ENCODE data around the gene LRP5. TPM values are rescaled to one million over a fixed set of nuclear protein-coding genes. Genes with fewer than 3 reads are reported as not detected.

Gene LRP5
- total RNA-seq, 4 donors from 2014 or later, result 27.3 to 60.1 (median 35.0) TPM

DNA sequence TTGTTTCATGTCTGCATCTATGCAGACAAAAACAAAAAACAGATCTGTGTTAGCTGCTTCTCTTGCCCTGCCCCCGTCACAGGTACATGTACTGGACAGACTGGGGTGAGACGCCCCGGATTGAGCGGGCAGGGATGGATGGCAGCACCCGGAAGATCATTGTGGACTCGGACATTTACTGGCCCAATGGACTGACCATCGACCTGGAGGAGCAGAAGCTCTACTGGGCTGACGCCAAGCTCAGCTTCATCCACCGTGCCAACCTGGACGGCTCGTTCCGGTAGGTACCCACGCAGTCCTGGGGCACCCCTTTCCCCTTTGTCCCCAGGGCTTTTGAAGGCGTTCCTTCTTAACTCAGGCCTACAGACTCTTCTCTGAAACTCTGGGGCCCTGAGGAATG is 45.2 kb downstream of the LRP5 start:
- Histone ChIP-seq H3K4me1 (peaks cover 23% of the 10 kb centered on the region), H3K9me3 (no peaks in the 10 kb centered on the region), H3K27ac (no peak overlapping the region), H3K36me3 (peaks cover 18% of the 10 kb centered on the region), H3K27me3 (no peaks in the 10 kb centered on the region), H3K4me3 (no peak overlapping the region)
- no peak for DNase-seq (ENCODE audit: low spot score in 2 of 2)
- no peak for TF ChIP-seq POLR2AphosphoS5 (IDR thresholded peaks at IDR 0.05)
- TF ChIP-seq, protein P1, sequence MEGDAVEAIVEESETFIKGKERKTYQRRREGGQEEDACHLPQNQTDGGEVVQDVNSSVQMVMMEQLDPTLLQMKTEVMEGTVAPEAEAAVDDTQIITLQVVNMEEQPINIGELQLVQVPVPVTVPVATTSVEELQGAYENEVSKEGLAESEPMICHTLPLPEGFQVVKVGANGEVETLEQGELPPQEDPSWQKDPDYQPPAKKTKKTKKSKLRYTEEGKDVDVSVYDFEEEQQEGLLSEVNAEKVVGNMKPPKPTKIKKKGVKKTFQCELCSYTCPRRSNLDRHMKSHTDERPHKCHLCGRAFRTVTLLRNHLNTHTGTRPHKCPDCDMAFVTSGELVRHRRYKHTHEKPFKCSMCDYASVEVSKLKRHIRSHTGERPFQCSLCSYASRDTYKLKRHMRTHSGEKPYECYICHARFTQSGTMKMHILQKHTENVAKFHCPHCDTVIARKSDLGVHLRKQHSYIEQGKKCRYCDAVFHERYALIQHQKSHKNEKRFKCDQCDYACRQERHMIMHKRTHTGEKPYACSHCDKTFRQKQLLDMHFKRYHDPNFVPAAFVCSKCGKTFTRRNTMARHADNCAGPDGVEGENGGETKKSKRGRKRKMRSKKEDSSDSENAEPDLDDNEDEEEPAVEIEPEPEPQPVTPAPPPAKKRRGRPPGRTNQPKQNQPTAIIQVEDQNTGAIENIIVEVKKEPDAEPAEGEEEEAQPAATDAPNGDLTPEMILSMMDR (IDR thresholded peaks at IDR 0.05), result no peak
- no peak for TF ChIP-seq EP300 (IDR thresholded peaks at IDR 0.05)
- no peak for TF ChIP-seq POLR2A (IDR thresholded peaks at IDR 0.05)
- 81% methylated on average over 8 of the region's 14 CpGs for WGBS

DNA sequence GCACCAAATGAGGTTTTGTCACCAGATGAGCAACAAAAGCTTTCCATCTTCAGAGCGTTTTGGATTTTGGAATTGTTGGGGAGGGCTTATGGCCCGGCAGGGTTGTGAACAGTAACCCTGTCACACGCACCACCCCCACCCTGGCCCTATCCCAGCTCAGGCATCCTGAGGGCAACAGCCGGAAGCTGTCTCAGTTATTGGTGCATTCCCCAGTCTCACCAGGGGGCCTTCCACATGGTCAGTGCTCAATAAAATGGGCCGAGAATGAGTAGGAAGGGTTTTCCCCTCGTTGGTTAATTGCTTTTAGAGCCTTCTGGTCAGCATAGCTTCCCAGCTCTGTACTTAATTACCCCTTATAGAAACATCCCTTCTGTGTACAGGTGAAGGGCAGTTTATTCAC is 46.0 kb downstream of the LRP5 start:
- Histone ChIP-seq H3K4me1 (peaks cover 19% of the 10 kb centered on the region), H3K4me3 (no peak overlapping the region), H3K9me3 (no peaks in the 10 kb centered on the region), H3K36me3 (peaks cover 18% of the 10 kb centered on the region), H3K27me3 (no peaks in the 10 kb centered on the region), H3K27ac (no peak overlapping the region)
- DNase-seq (ENCODE audit: low spot score in 2 of 2), result no peak
- WGBS, result 90% methylated on average over 6 of the region's 6 CpGs
- TF ChIP-seq EP300 (IDR thresholded peaks at IDR 0.05) (no peak), POLR2AphosphoS5 (IDR thresholded peaks at IDR 0.05) (no peak), POLR2A (IDR thresholded peaks at IDR 0.05) (no peak)
- TF ChIP-seq, protein P1 (IDR thresholded peaks at IDR 0.05), result no peak

DNA sequence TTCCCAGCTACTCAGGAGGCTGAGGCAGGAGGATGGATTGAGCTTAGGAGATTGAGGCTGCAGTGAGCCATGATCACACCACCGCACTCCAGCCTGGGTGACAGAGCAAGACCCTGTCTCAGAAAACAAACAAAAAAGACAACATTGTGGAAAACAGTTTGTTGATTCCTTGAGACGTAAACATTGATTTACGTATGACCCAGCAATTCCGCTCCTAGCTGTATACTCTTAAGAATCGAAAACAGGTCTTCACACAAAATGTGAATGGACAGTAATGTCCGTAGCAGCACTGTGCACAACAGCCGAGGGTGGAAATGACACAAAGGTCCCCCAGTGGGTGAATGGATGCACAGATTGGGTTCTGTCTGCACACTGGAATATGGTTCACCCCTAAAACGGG is 49.3 kb downstream of the LRP5 start:
- no peak overlapping the region for H3K4me3 ChIP-seq
- 95% methylated on average over 8 of the region's 8 CpGs for WGBS
- TF ChIP-seq POLR2A (IDR thresholded peaks at IDR 0.05), result no peak
- DNase-seq (ENCODE audit: low spot score in 2 of 2), result no peak
- no peaks in the 10 kb centered on the region for H3K9me3 ChIP-seq
- no peaks in the 10 kb centered on the region for H3K27me3 ChIP-seq
- H3K27ac ChIP-seq, result no peak overlapping the region
- H3K4me1 ChIP-seq, result no peaks in the 10 kb centered on the region
- peaks cover 29% of the 10 kb centered on the region for H3K36me3 ChIP-seq

DNA sequence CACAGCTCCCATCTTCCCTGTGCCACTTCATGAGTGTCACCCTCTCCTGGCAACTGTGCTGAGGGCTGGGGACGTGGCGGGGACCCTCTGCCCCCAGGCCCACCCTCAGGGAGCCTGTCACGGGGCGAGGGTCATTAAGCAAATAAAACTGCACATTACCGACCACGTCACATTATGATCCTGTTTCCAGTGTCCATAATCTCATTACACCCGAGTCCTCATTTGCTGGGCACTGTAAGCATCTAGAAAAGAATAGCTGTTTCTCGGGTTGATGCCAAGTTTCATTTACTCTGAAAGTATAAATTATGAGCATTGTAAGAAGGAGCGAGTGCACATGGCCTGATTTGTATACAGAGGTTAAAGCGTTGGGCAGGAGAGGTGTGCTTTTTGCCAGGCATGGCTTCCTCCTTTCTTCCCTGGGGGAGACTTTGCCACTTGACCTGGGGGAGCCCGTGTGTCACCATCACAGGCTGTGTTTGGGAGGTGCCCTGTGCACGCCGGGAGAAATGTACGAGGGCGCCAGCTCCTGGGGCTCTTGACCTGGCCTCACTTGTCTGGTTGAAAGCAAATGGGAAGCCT is 50.5 kb downstream of the LRP5 start:
- peaks cover 35% of the 10 kb centered on the region for H3K36me3 ChIP-seq
- no peaks in the 10 kb centered on the region for H3K9me3 ChIP-seq
- TF ChIP-seq, protein P1 (IDR thresholded peaks at IDR 0.05), result no peak
- TF ChIP-seq POLR2A (IDR thresholded peaks at IDR 0.05), result no peak
- no peak for TF ChIP-seq EP300 (IDR thresholded peaks at IDR 0.05)
- TF ChIP-seq POLR2AphosphoS5 (IDR thresholded peaks at IDR 0.05), result no peak
- WGBS, result 91% methylated on average over 15 of the region's 15 CpGs
- no peak overlapping the region for H3K4me3 ChIP-seq
- H3K27me3 ChIP-seq, result no peaks in the 10 kb centered on the region
- H3K4me1 ChIP-seq, result no peaks in the 10 kb centered on the region
- DNase-seq (ENCODE audit: low spot score in 2 of 2), result no peak
- no peak overlapping the region for H3K27ac ChIP-seq

DNA sequence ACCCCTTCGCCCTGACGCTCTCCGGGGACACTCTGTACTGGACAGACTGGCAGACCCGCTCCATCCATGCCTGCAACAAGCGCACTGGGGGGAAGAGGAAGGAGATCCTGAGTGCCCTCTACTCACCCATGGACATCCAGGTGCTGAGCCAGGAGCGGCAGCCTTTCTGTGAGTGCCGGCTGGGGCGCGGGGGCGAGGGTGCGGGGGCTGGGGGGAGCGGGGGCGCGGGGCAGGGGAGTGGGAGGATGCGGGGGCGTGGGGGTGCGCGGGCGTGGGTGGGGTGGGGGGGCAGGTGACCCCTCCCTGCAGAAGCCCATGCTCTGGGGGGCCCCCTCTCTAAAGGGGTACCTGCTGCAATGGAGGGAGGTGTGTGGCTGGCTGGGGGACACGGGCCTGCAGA is 51.4 kb downstream of the LRP5 start:
- DNase-seq (ENCODE audit: low spot score in 2 of 2), result no peak
- Histone ChIP-seq H3K9me3 (no peaks in the 10 kb centered on the region), H3K27me3 (no peaks in the 10 kb centered on the region), H3K4me1 (no peaks in the 10 kb centered on the region), H3K4me3 (no peak overlapping the region), H3K27ac (no peak overlapping the region), H3K36me3 (peaks cover 28% of the 10 kb centered on the region)
- 90% methylated on average over 9 of the region's 20 CpGs for WGBS
- TF ChIP-seq EP300 (IDR thresholded peaks at IDR 0.05) (no peak), POLR2A (IDR thresholded peaks at IDR 0.05) (no peak), POLR2AphosphoS5 (IDR thresholded peaks at IDR 0.05) (no peak)
- TF ChIP-seq, protein P1 (IDR thresholded peaks at IDR 0.05), result no peak

DNA sequence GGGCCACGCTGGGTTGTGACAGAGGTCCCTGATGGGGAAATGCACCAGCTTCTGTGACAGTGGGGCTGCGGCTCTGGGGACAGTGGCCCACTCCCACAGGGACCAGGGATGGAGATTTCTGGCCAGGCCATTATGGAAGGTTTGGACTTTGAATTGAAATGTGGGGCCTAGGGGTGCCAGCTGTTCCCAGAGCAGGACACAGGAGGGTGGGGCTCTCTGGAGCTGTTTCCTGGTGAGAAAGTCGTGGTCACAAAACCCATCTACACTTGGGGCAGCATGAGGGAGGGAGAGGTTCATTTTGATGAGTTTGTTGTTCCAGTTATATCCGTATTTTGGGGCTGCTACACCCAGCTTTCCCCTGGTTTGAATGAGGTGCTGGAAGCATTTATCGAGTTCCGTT is 52.2 kb downstream of the LRP5 start:
- Histone ChIP-seq H3K36me3 (peaks cover 21% of the 10 kb centered on the region), H3K4me3 (no peak overlapping the region), H3K27me3 (no peaks in the 10 kb centered on the region), H3K4me1 (no peaks in the 10 kb centered on the region), H3K27ac (no peak overlapping the region), H3K9me3 (no peaks in the 10 kb centered on the region)
- TF ChIP-seq POLR2A (IDR thresholded peaks at IDR 0.05) (no peak), EP300 (IDR thresholded peaks at IDR 0.05) (no peak), POLR2AphosphoS5 (IDR thresholded peaks at IDR 0.05) (no peak)
- TF ChIP-seq, protein P1 (IDR thresholded peaks at IDR 0.05), result no peak
- 88% methylated on average over 6 of the region's 6 CpGs for WGBS
- DNase-seq (ENCODE audit: low spot score in 2 of 2), result no peak

Data from suprapubic skin (tissue), 4 donors.